Measurements from ENCODE around the gene UNC45A. TPM values are rescaled to one million over a fixed set of nuclear protein-coding genes. Genes with fewer than 3 reads are reported as not detected.

Gene UNC45A
- total and polyA plus RNA-seq, 5 experiments from 2014 or later: 53.4 to 73.7 (median 57.9) TPM

DNA sequence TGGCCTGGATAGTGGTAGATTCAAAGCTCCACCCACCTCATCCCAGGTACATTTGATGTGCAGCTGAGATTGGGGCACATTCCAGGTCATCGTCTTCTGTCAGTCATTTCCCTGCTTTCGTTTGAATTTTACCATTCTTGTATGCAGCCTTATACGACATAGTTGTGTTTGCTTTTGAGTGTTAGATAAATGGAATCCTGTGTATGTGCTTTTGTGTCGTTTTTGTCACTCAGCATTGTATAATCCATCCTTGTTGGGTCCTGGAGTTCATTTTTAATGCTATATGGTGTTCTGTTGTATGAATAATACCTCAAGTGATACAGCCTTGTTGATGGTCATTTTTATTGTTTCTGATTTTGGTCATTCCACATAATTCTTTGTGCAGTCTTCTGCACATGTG lies 26.9 kb downstream of the UNC45A start:
- H3K9me3 Mint-ChIP-seq: no peaks in the 10 kb centered on the region
- no peak overlapping the region for H3K4me3 Mint-ChIP-seq
- peaks cover 0 to 45% (median 5%) of the 10 kb centered on the region in 3 donors for H3K36me3 Mint-ChIP-seq
- H3K27me3 Mint-ChIP-seq: no peaks in the 10 kb centered on the region
- ATAC-seq: no peak
- DNase-seq: no peak
- peaks cover 0 to 6% (median 3%) of the 10 kb centered on the region in 4 donors for H3K4me1 Mint-ChIP-seq
- H3K27ac Mint-ChIP-seq: peak overlapping the region in 1 of 10 donors; percentile 43
- POLR2A ChIA-PET: no interaction called here

GRCh38 chr15:90966262-90966661 lies 31.2 kb downstream of the UNC45A start:
- peaks cover 0 to 40% (median 5%) of the 10 kb centered on the region in 3 donors for H3K36me3 Mint-ChIP-seq
- H3K27ac Mint-ChIP-seq: peak overlapping the region in 4 of 10 donors; percentile 18 to 74 (median 43)
- ATAC-seq: no peak
- no peaks in the 10 kb centered on the region for H3K9me3 Mint-ChIP-seq
- H3K27me3 Mint-ChIP-seq: no peaks in the 10 kb centered on the region
- H3K4me3 Mint-ChIP-seq: no peak overlapping the region
- POLR2A ChIA-PET: no interaction called here
- DNase-seq: no peak
- no peaks in the 10 kb centered on the region for H3K4me1 Mint-ChIP-seq

DNA sequence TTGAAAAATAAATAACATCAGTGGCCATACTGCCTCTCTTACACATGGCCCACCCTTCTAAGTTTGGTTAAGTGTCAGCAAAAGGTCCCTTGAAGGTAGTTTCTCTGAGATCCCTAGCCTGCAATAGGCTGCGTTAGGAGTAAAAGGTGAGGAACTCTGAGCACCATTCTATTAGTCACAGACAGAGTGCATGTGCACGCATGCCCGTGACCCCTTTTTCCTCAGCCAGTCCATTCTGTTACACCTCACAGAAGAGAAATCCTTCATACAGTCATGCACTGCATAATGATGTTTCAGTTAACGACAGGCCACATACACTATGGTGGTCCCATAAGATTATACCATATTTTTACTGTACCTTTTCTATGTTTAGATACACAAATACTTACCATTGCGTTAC lies 32.1 kb downstream of the UNC45A start:
- H3K9me3 Mint-ChIP-seq: no peaks in the 10 kb centered on the region
- DNase-seq: no peak
- H3K27ac Mint-ChIP-seq: peak overlapping the region in 2 of 10 donors; percentile 19 to 56
- no peak for ATAC-seq
- POLR2A ChIA-PET: no interaction called here
- H3K4me3 Mint-ChIP-seq: no peak overlapping the region
- no peaks in the 10 kb centered on the region for H3K27me3 Mint-ChIP-seq
- no peaks in the 10 kb centered on the region for H3K4me1 Mint-ChIP-seq
- peaks cover 0 to 30% (median 5%) of the 10 kb centered on the region in 3 donors for H3K36me3 Mint-ChIP-seq

- peaks cover 0 to 22% (median under 1%) of the 10 kb centered on the region in 3 donors for H3K36me3 Mint-ChIP-seq
These were observed 33.3 kb downstream of the UNC45A start for GRCh38 chr15:90968434-90968833.

DNA sequence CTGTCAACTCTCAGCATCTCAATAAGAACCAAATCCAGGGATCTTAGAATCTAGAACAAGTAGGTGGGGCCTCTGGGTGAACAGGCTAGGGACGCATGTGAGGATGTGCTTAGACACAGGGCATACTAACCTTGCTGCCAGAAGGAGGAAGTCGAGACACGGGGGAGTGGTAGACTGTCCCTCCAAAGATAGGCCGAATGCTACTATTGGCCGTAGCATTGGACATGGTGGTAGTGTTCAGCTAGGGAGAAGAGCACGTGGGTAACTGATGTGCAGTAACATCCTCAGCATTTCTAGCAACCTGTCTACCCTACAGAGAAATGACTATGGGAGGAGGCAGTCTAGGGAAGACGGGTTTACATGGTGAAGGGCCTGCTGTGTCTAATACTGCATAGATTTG lies 35.2 kb downstream of the UNC45A start:
- H3K4me1 Mint-ChIP-seq: no peaks in the 10 kb centered on the region
- H3K27ac Mint-ChIP-seq: no peak overlapping the region
- no peaks in the 10 kb centered on the region for H3K9me3 Mint-ChIP-seq
- ATAC-seq (no peak), DNase-seq (no peak)
- POLR2A ChIA-PET: no interaction called here
- no peaks in the 10 kb centered on the region for H3K27me3 Mint-ChIP-seq
- H3K36me3 Mint-ChIP-seq: peaks cover 0 to 12% (median 3%) of the 10 kb centered on the region in 3 donors
- no peak overlapping the region for H3K4me3 Mint-ChIP-seq

More at GRCh38 chr15:90968434-90968833, 33.3 kb downstream of the UNC45A start:
- no peak for ATAC-seq
- H3K27me3 Mint-ChIP-seq: no peaks in the 10 kb centered on the region
- no peak for DNase-seq
- H3K4me1 Mint-ChIP-seq: no peaks in the 10 kb centered on the region
- POLR2A ChIA-PET: no interaction called here
- H3K4me3 Mint-ChIP-seq: no peak overlapping the region
- H3K9me3 Mint-ChIP-seq: no peaks in the 10 kb centered on the region
- peak overlapping the region in 2 of 10 donors; percentile 11 to 12 for H3K27ac Mint-ChIP-seq

DNA sequence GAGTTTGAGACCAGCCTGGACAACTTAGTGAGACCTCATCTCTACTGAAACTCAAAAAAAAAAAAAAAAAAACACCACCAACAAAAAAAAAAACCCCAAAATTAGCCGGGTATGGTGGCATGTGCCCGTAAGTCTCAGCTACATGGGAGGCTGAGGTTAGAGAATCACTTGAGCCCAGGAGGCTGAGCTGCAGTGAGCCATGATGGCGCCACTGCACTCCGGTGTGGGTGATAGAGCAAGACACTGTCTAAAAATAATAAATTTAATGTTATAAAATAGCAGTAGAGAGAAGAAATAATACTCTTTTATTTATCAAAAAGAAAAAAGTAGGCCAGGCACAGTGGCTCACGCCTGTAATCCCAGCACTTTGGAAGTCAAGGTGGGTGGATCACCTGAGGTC lies 37.0 kb downstream of the UNC45A start:
- Mint-ChIP-seq H3K27me3 (no peaks in the 10 kb centered on the region), H3K4me3 (no peak overlapping the region), H3K27ac (no peak overlapping the region), H3K4me1 (no peaks in the 10 kb centered on the region), H3K9me3 (no peaks in the 10 kb centered on the region), H3K36me3 (peaks cover 0 to 3% (median 0%) of the 10 kb centered on the region in 3 donors)
- no peak for DNase-seq
- POLR2A ChIA-PET: interaction anchor here (0.6 kb wide), 1 partner anchor 1220 kb away, joined by 5 read pairs; no protein-coding TSS in a partner anchor
- no peak for ATAC-seq

DNA sequence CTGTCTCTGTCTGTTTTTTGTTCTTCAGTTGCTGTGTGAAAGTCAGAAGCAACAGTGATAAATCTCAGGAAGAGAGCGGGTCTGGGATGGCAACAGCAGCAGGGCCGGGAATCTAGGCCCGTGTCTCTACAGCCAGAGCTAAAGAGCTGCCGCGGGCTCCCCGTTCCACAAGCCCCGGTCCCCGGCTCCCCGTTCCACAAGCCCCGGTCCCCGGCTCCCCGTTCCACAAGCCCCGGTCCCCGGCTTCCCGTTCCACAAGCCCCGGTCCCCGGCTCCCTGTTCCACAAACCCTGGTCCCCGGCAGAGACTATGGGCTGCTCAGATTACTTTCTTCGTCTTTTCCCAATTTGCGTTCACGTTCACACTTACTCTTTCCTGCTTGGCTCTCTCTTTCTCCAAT lies 39.1 kb downstream of the UNC45A start:
- DNase-seq: no peak
- no peaks in the 10 kb centered on the region for H3K27me3 Mint-ChIP-seq
- POLR2A ChIA-PET: no interaction called here
- H3K36me3 Mint-ChIP-seq: peaks cover 0 to 6% (median 0%) of the 10 kb centered on the region in 3 donors
- no peaks in the 10 kb centered on the region for H3K9me3 Mint-ChIP-seq
- no peak overlapping the region for H3K4me3 Mint-ChIP-seq
- H3K27ac Mint-ChIP-seq: no peak overlapping the region
- no peak for ATAC-seq
- H3K4me1 Mint-ChIP-seq: no peaks in the 10 kb centered on the region

GRCh38 chr15:90979582-90979981 lies 44.5 kb downstream of the UNC45A start:
- Mint-ChIP-seq H3K27me3 (no peaks in the 10 kb centered on the region), H3K4me3 (no peak overlapping the region), H3K9me3 (no peaks in the 10 kb centered on the region), H3K27ac (no peak overlapping the region), H3K36me3 (peaks cover 0 to 6% (median 0%) of the 10 kb centered on the region in 3 donors), H3K4me1 (peaks cover 0 to 11% (median 0%) of the 10 kb centered on the region in 4 donors)
- POLR2A ChIA-PET: no interaction called here
- DNase-seq: no peak
- no peak for ATAC-seq

- no peak for ATAC-seq
- Mint-ChIP-seq H3K4me3 (peak overlapping the region in 1 of 10 donors; percentile 28), H3K27me3 (no peaks in the 10 kb centered on the region), H3K9me3 (no peaks in the 10 kb centered on the region), H3K36me3 (peaks cover 0 to 6% (median 0%) of the 10 kb centered on the region in 3 donors), H3K4me1 (peaks cover 0 to 11% (median 0%) of the 10 kb centered on the region in 4 donors), H3K27ac (no peak overlapping the region)
- no peak for DNase-seq
- POLR2A ChIA-PET: no interaction called here
These were observed 46.6 kb downstream of the UNC45A start for GRCh38 chr15:90981681-90982080.

DNA sequence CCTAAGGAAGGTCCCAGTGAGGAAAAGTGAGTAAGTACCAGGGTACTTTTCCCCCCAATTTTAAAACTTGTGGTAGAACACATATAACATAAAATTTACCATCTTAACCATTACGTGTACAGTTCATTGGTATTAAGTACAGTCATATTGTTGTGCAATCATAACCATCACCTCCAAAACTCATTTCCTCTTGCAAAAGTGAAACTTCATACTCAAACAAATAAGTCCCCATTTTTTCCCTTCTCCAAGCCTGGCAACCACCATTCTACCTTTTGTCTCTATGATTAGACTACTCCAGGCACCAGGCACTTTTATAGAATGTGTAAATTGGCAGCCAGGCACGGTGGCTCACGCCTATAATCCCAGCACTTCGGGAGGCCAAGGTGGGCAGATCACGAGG lies 47.0 kb downstream of the UNC45A start:
- Mint-ChIP-seq H3K4me1 (peaks cover 0 to 11% (median 0%) of the 10 kb centered on the region in 4 donors), H3K36me3 (peaks cover 0 to 6% (median 0%) of the 10 kb centered on the region in 3 donors), H3K27ac (no peak overlapping the region), H3K9me3 (no peaks in the 10 kb centered on the region), H3K4me3 (no peak overlapping the region), H3K27me3 (no peaks in the 10 kb centered on the region)
- DNase-seq: no peak
- POLR2A ChIA-PET: no interaction called here
- no peak for ATAC-seq

GRCh38 chr15:90986790-90987507 lies 51.9 kb downstream of the UNC45A start:
- Mint-ChIP-seq H3K4me1 (peaks cover 0 to 17% (median 0%) of the 10 kb centered on the region in 4 donors), H3K27ac (no peak overlapping the region), H3K9me3 (no peaks in the 10 kb centered on the region), H3K4me3 (no peak overlapping the region), H3K27me3 (no peaks in the 10 kb centered on the region), H3K36me3 (peaks cover 0 to 1% (median 0%) of the 10 kb centered on the region in 3 donors)
- no peak for DNase-seq
- ATAC-seq: no peak
- POLR2A ChIA-PET: no interaction called here

GRCh38 chr15:90987561-90988141 lies 52.6 kb downstream of the UNC45A start:
- Mint-ChIP-seq H3K4me1 (peaks cover 0 to 12% (median 0%) of the 10 kb centered on the region in 4 donors), H3K27ac (peak overlapping the region in 1 of 10 donors; percentile 1), H3K36me3 (no peaks in the 10 kb centered on the region), H3K4me3 (no peak overlapping the region), H3K9me3 (no peaks in the 10 kb centered on the region), H3K27me3 (no peaks in the 10 kb centered on the region)
- POLR2A ChIA-PET: interaction anchor here (0.6 kb wide), 1 partner anchor 44 kb away, joined by 8 read pairs; no protein-coding TSS in a partner anchor
- DNase-seq (no peak), ATAC-seq (no peak)

DNA sequence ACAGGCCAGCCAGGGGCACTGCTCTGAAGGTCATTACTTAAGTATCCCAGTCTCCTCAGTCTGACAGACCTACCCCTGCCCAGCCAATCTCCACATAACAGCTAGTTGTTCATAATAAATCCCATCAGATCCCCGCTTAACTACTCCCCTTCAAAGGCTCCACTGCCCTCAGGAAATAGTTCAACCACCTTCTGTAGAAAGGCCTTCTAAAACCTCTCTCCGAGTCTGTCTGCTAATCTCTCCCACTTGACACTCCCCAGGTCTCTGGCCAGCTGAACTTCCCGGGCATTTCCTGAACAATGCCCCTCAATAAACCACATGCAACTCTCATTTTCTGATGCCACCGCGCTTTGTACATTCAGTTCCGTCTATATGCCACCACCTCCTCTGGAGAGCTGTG lies 53.2 kb downstream of the UNC45A start:
- Mint-ChIP-seq H3K4me1 (peaks cover 0 to 16% (median 2%) of the 10 kb centered on the region in 4 donors), H3K4me3 (peak overlapping the region in 2 of 10 donors; percentile 8 to 17)

More for the DNA sequence above, 53.2 kb downstream of the UNC45A start:
- H3K27me3 Mint-ChIP-seq: no peaks in the 10 kb centered on the region
- DNase-seq (no peak), ATAC-seq (no peak)
- no peaks in the 10 kb centered on the region for H3K36me3 Mint-ChIP-seq
- POLR2A ChIA-PET: interaction anchor here (0.6 kb wide), 1 partner anchor 44 kb away, joined by 8 read pairs; no protein-coding TSS in a partner anchor
- no peaks in the 10 kb centered on the region for H3K9me3 Mint-ChIP-seq
- peak overlapping the region in 3 of 10 donors; percentile 2 to 21 (median 7) for H3K27ac Mint-ChIP-seq
